ENCODE results near the gene CCDC86. TPM values are rescaled to one million over a fixed set of nuclear protein-coding genes. Genes with fewer than 3 reads are reported as not detected.

CCDC86 gene
- total RNA-seq, 2 donors from 2014 or later: 7.3 to 14.4 TPM

DNA sequence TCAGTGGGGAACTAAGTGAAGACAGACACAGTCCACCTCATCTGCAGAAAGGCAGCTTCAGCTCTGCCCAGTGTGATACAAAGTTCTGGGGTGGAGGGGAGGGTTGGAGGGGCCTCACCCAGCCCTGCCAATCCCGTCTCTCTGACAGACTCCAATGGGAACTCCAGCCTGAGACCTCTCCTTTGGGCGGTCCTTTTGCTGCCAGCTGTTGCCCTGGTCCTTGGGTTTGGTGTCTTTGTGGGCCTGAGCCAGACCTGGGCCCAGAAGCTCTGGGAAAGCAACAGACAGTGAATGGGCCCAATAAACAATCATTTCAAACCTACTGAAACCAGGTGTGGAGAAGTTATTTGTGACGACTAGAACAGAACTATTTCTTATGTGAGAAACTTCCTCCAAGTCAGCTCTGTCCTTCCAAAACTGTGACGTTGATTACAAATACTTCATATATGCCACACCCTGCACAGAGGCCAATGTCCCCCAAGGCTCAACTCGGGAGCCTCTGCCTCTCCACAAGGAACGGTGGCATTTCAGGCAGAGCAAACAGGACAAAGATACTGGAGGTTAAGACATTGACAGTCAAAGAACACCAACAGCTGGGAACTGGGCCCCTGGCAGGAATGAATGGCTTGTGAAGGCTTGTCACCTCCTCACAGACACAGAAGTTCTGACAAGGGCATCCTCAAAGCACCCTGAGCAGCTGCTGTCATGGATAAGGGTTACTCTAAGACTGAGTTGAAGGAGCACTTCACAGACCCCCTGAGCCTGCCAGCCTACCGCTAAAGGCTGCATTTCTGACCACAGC is 33.7 kb downstream of the CCDC86 start:
- no peak for DNase-seq
- ATAC-seq: peak; percentile 52
- intact Hi-C loops (cut with DNase I, micrococcal nuclease): no loop called here

DNA sequence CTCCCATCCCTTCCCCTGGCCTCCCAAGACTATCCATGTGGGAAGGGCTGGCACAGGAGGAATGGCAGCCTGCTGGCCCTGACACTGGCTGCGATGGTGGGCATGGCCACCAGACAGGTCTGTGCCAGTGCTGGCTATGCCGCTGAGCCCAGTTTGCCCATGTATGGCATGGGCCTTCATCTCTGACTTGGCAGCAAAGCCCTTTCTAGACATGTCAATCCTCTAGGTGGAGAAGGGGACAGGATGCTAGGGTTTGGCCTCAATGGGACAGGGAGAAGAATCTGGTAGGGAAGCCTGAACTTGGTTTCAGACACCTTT is 34.2 kb downstream of the CCDC86 start:
- intact Hi-C loops (cut with DNase I, micrococcal nuclease): no loop called here
- DNase-seq (no peak), ATAC-seq (no peak)

DNA sequence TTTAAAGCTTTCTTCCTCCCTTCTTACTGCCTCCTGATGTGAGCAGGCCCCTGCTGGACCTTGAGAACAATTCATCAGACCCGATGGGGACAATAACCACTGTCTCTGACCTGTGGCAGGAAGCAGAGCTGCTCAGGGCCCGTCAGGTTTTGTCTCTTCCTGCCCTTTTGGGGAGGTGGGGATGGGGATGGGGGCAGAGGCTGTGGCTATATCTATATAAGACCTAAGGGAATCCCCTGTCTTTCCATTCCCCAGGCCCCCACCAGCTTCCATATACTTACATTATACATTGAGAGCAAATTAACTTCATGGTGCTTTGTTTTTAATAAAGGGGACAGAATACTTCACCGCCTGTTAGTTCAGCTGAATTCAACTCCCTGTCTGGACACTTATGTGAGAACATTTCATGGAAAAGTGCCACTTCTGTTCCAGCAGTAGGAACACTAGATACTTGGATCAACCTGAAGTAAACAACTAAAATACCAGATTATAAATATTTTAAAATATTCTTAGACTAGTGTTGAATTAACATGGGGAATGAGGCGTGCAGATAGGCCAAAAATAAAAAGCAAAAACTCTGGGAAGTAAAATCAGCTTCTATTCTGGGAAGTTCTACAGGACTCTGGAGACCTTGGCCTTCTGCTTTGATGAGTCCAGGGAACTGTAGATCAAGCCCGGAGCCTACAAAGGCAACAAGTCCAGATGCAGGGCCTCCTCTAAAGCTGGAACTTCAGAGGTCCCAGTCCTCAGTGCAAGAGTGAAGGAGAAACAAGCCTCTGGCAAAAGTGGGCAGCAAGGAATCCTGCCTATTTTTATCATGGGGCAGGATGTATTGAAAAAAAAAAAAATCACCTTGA is 36.6 kb downstream of the CCDC86 start:
- DNase-seq (no peak), ATAC-seq (no peak)
- intact Hi-C loops (cut with DNase I, micrococcal nuclease): no loop called here

DNA sequence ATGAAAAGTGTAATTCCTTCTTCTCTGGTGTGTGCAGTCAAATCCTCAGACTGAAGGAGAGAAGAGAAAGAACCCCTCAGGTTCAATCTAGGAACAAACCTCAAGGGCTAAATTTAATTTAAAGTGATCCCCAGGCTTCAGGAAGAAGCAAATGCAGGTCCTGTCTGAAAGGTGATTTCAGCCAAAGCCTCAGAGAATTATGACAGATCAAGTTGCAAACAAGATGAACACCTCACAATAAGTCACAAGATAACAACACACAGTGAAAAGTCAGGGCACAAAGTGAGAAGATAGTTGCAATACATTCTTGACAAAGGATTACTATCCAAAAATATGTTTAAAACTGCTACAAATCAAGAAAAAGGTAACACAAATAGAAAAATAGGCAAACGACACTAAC is 37.2 kb downstream of the CCDC86 start:
- ATAC-seq (no peak), DNase-seq (no peak)
- intact Hi-C loops (cut with DNase I, micrococcal nuclease): no loop called here

DNA sequence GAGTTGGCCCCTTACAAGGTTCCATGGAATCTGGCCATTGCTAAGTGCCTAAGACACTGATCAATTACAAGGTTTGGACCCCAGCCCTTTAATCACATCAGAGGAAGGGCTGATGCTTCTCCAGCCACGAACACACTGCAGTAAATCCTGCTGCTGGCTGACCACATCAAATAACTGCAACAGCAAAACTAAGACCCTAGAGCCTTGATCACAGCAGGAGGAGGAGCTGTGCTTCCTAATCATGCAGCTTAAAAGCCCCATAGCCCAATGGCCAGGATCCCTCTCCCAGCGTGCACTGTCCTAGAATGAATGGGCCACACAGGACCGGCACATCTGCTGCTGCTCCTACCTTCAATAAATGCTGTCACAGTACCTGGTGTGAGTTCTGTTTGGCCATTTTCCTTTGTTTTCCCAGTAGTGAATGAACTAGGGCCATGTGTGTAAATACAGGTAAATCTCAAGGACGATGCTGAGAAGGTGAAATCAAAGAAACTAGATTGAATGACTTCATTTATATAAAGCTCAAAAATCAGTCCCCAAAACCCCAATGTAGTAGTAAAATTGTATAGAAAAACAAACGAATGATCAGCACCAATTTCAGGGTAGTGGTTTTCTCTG is 38.2 kb downstream of the CCDC86 start:
- DNase-seq (no peak), ATAC-seq (no peak)
- intact Hi-C loops (cut with DNase I, micrococcal nuclease): no loop called here

DNA sequence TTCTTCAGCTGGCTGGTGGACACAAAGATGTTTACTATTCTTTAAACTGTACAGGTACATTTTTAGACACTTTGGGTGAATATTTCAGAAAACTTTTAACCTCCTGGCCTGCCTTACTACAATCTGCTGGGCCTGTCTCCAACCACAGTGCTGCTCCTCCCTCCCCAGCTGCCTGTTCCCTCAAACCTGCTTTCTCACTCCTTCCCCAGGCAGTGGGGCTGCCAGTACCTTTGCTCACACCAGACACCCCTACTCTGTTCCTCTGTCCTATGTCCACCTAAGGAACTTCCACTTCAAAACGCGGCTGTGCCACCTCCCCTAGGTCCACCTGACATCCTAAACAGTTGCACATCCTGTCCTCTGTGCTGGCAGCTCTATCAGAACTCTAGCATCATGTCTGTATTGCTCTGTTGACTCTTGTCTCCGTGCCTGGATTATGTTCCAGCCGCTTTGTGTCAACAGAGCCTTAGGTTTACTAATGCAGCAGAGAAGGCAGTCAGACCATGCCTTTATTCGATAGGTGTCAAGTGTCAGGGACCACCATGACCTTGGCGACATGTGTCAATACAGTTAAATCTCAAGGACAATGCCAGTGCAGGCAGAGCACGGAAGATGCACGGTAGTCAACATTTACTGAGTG is 38.9 kb downstream of the CCDC86 start:
- ATAC-seq (no peak), DNase-seq (no peak)
- intact Hi-C loops (cut with DNase I, micrococcal nuclease): no loop called here

DNA sequence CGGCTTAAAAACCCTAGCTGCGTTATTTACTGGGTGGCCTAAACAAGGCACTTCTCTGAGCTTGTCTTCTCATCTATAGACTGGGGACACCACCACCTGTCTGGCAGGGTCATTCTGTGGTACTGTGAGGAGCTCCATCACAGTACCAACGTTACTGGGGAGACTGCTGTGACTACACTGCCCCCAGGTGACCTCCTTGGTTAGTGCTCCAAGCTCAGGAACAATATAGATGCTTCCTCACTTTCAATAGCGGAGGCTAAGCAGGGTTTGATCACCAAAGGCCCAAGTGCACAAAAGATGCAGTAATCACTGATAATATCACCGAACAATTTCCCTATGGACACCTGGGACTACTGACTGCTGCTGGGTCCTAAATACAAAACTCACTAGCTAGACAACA is 45.6 kb downstream of the CCDC86 start:
- ATAC-seq (peak; percentile 95), DNase-seq (peak in 1 of 2 donors; percentile 72)
- intact Hi-C loops (cut with DNase I, micrococcal nuclease): loop anchor here in 1 of 2 donors (5.0 kb wide), 1 partner anchor 55 kb away; no protein-coding TSS in a partner anchor

DNA sequence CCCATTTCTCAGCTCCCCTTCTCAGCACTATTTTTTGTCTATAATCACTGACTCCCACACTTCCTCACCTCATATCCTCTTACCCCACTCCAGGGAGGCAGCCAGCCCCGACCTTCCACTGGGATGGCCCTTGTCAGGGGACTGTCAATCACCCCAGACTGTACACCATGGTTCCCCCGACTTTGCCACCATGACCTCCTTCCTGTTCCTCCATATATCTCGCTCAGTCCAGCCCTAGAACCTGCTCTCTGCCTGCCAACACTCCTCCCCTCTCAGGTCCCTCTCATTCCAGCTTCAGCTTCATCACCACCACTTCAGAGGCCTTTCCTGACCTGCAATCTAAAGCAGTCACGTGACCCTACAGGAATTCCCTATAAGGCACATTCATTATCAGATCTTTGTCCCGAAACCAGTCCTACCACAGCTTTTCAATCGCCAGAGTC is 48.0 kb downstream of the CCDC86 start:
- intact Hi-C loops (cut with DNase I, micrococcal nuclease): loop anchor here in 1 of 2 donors (5.0 kb wide), 1 partner anchor 58 kb away; no protein-coding TSS in a partner anchor
- ATAC-seq: peak; percentile 33
- DNase-seq: no peak

DNA sequence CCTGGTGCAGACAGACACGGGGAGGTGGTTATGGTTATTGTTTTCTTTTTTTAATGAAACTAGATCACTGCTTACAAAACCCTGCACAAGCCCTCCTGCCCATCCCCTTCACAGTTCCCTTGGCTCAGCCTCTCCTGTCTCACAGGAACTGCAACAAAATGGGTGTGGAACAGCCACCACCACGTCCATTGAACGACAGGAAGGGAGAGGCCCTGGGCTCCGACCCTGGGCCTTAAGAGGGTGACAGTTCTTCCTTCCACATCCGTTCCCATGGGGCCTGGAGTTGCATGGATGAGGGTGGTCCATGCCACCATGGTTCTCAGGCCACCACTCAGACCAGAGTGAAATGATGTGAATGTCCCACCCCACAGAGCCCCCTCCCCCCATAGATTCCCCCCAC is 48.8 kb downstream of the CCDC86 start:
- DNase-seq: no peak
- intact Hi-C loops (cut with DNase I, micrococcal nuclease): no loop called here
- no peak for ATAC-seq

DNA sequence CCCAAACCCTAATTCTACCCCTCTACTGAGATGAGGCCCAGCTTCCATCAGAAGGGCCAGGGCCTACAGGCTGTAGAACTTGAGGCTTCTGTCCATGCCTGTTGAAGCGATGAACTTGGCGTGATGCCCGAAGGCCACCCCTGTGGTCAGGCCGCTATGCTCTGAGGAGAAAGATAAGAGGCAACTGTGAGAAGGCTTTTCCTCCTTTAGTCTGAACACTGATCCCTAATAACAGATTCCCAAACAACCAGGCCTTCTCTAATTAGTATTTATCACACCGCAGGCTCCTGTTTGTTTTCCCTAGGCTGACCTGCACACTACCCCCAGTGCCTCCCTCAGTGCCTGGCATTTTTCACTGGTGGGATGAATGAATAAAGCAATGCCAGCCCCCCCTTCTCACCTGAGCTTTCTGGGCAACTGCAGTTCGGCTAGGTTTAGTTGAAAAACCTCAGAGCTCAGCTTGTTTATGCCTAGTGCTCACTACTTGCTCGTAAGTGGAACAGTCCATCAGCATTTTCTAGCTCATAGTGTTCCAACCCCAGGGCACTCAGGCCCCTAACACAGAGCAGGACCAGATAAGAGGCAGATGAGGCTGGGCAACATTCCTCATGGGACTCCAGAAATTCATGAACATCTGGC is 49.3 kb downstream of the CCDC86 start:
- no peak for ATAC-seq
- DNase-seq: no peak
- intact Hi-C loops (cut with DNase I, micrococcal nuclease): no loop called here

DNA sequence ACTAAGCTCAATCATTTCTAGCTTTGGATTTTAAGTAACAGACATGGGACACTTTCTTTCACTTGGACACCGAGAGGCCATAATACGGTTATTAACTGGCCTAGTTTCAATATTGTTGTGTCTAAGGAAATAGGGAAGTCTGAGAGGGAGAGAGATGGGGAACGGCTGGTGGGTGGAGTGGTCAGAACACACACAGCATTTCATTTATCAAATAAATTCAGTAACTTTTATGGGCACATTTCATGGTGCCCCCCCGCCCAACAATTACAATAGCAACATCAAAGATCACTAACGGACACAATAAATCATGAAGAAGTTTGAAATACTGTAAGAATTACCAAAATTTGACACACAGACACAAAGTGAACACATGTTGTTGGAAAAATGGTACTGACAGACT is 53.8 kb downstream of the CCDC86 start:
- intact Hi-C loops (cut with DNase I, micrococcal nuclease): loop anchor here in 1 of 2 donors (5.0 kb wide), 1 partner anchor 63 kb away; no protein-coding TSS in a partner anchor
- DNase-seq: peak in 1 of 2 donors; percentile 48
- ATAC-seq: peak; percentile 81

DNA sequence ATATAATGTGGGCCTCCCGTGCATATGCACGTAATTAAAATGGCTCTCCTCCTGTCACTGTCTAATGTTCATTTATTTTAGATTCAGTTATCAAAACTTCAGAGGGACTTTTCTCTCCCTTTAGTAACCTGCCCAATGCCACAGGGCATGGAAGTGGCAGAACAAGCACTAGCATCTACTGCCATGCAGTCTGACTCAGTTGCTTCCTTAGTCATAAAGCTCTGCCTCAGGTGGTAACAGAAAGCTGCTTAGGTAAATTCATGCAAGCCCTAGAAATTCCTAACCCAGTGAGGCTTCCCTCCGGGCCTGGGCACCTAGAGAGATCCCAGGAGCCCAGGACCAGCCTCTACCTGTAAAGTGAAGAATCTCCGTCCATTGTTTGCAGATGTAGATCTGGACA is 55.6 kb downstream of the CCDC86 start:
- intact Hi-C loops (cut with DNase I, micrococcal nuclease): loop anchor here in 1 of 2 donors (5.0 kb wide), 1 partner anchor 65 kb away; no protein-coding TSS in a partner anchor
- ATAC-seq: no peak
- no peak for DNase-seq

DNA sequence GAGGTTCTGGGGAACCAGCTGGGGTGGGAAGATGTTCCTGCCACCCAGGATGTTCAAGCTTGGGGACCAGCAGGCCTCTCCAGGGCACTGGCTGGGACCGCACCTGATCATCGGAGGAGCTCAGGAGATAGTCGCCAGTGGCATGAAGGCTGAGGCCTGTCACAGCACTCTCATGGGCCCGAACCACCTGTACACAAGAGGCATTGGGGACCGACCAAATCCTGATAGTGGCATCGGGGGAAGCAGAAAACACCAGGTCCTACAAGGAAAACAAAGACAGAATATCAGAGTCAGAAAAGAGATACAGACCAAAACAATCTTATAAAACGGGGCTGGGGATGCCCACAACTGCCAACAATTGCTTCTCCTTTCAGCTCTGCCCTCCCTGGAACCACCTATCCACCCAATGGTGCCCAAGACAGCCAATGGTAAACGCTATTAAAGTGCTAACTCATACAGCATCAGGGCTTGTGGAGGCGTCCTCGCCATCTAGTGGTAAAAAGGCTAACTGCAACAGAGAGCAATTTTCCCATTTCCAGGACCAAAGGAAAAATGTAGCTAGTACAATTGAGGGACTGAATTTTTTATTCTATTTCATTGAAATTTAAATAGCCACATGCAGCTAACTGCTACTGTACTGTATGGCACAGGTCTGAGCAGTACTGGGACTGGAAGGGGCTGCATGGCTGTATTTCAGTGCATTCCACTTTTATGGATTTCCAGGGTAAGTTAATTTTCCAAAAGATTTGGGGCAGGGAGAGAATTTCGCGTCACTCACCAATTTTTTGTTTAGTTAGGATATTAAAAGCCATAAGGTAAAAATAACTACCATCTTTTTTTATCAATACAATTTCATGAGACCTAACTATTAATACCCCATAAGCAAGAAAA is 57.4 kb downstream of the CCDC86 start:
- intact Hi-C loops (cut with DNase I, micrococcal nuclease): loop anchor here in 1 of 2 donors (5.0 kb wide), 1 partner anchor 67 kb away; no protein-coding TSS in a partner anchor
- ATAC-seq: peak; percentile 53
- no peak for DNase-seq

DNA sequence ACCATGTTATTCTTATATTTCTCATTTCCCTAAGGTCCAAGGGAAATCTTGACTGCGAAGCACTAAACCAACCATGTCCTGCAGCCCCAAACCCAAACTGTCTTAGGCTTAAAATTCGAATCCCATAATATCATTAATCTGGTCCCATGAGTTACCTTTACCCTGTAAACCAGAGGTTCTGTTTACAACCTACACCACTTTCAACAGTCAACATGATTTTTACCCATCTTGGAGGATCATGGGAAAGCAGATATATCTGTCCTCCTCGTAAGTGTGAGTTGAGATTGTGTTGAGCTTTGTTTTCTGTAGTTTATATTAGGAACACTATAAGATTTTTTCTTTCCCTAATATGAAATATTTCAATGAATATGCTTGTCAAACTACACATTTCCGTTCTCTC is 58.1 kb downstream of the CCDC86 start:
- no peak for ATAC-seq
- DNase-seq: no peak
- intact Hi-C loops (cut with DNase I, micrococcal nuclease): loop anchor here in 1 of 2 donors (5.0 kb wide), 1 partner anchor 68 kb away; no protein-coding TSS in a partner anchor

Data from left colon (tissue), 2 donors.